ENCODE results near the gene FRYL.
A peak's percentile ranks its signal among the peaks of the same experiment; 100 is the strongest.
"Not testable (repeated sequence)": the region's sequence is repeated elsewhere in the genome, so short reads cannot be mapped to it uniquely, and the experiment has no call there.

FRYL gene

GRCh38 chr4:48779998-48780864 lies at the start of gene FRYL:
Gene FRYL (minus strand): TSS chr4:48780279. CDS start chr4:48634410, 145,869 bp downstream.
- DNase-seq: peak; percentile 76 to 100 (median 99)

- no peak for DNase-seq
Measured at GRCh38 chr4:48827622-48828021, 47.5 kb upstream of the FRYL start.

- not testable (repeated sequence) for DNase-seq
Measured at GRCh38 chr4:48821431-48821830, 41.4 kb upstream of the FRYL start.

- no peak for DNase-seq
Measured at GRCh38 chr4:48816971-48817370, 36.9 kb upstream of the FRYL start.

GRCh38 chr4:48816297-48816696 lies 36.2 kb upstream of the FRYL start:
- DNase-seq: not testable (repeated sequence)

GRCh38 chr4:48815483-48815882 lies 35.4 kb upstream of the FRYL start:
- DNase-seq: no peak

- no peak for DNase-seq
Measured at GRCh38 chr4:48813964-48814363, 33.9 kb upstream of the FRYL start.

GRCh38 chr4:48812866-48813265 lies 32.8 kb upstream of the FRYL start:
- no peak for DNase-seq

GRCh38 chr4:48804584-48805301 lies 24.7 kb upstream of the FRYL start:
- DNase-seq: no peak

- DNase-seq: no peak
Measured at GRCh38 chr4:48801016-48801715, 21.1 kb upstream of the FRYL start.

- DNase-seq: not testable (repeated sequence)
Measured at GRCh38 chr4:48800155-48800554, 20.1 kb upstream of the FRYL start.

- DNase-seq: no peak
Measured at GRCh38 chr4:48799157-48799556, 19.1 kb upstream of the FRYL start.

- no peak for DNase-seq
Measured at GRCh38 chr4:48798117-48798516, 18.0 kb upstream of the FRYL start.

GRCh38 chr4:48796927-48797679 lies 17.0 kb upstream of the FRYL start:
- no peak for DNase-seq

- DNase-seq: no peak
Measured at GRCh38 chr4:48796191-48796926, 16.3 kb upstream of the FRYL start.

GRCh38 chr4:48795108-48795507 lies 15.0 kb upstream of the FRYL start:
- no peak for DNase-seq

GRCh38 chr4:48792348-48793006 lies 12.4 kb upstream of the FRYL start:
- DNase-seq: no peak

GRCh38 chr4:48791313-48791712 lies 11.2 kb upstream of the FRYL start:
- DNase-seq: no peak

- no peak for DNase-seq
Measured at GRCh38 chr4:48790561-48790960, 10.5 kb upstream of the FRYL start.

GRCh38 chr4:48787056-48787455 lies 7.0 kb upstream of the FRYL start:
- DNase-seq: peak in 26 of 56 donors; percentile 2 to 68 (median 26)

All from amygdala (tissue), 56 donors.